Activated naive CD4-positive, alpha-beta T cell treated with anti-CD3 and anti-CD28 coated beads, Interleukin-2, amount 10 ng/mL, durations not matched to agents 7 days and 5 days (primary cell): ENCODE data around the gene AP2A1.

Experiments used
- CTCF ChIA-PET: fragments of 350-600 bp; sonication (Branson Sonifier 250); formaldehyde crosslinking; loops from one replicate; lab custom pipeline; 2021; ENCODE audit warnings: antibody characterized with exemption; lab: Charles Lee
- DNase-seq: peaks from one replicate; pipeline ENCODE4 v3.0.0-alpha.2; 2020
- H3K27ac Mint-ChIP-seq: one replicate; pipeline ENCODE4 v1.8.0; 2021; ENCODE audit warnings: mild to moderate bottlenecking, moderate library complexity, mixed read lengths
- H3K27me3 Mint-ChIP-seq: one replicate; pipeline ENCODE4 v1.8.0; 2021; ENCODE audit warnings: mild to moderate bottlenecking, mixed read lengths
- H3K36me3 Mint-ChIP-seq: one replicate; pipeline ENCODE4 v1.8.0; 2021; ENCODE audit warnings: mixed read lengths
- H3K4me1 Mint-ChIP-seq: one replicate; pipeline ENCODE4 v1.8.0; 2021; ENCODE audit warnings: mixed read lengths
- H3K4me3 Mint-ChIP-seq: one replicate; pipeline ENCODE4 v1.8.0; 2021; ENCODE audit warnings: mild to moderate bottlenecking, moderate library complexity, mixed read lengths
- H3K9me3 Mint-ChIP-seq: one replicate; pipeline ENCODE4 v1.8.0; 2021; ENCODE audit warnings: mixed read lengths

AP2A1 gene

DNA sequence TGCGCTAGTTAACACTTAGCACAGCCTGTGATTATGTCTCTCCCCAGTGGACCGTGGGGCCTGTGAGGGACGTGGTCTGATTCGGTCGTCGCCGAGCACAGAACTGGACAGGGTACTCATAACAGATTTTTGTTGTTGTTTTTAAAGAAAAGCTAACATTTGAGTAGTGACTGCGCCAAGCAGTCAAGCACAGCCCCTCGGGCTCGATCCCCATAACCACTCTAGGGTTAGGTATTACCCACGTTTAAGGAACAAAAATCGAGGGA lies 83.4 kb downstream of the AP2A1 start:
- Mint-ChIP-seq H3K27me3 (peaks cover 22% of the 10 kb centered on the region), H3K4me1 (peaks cover 40% of the 10 kb centered on the region), H3K9me3 (peaks cover 3% of the 10 kb centered on the region), H3K36me3 (peaks cover 11% of the 10 kb centered on the region), H3K27ac (peak overlapping the region; percentile 98), H3K4me3 (peak overlapping the region; percentile 90)
- DNase-seq = no peak
- CTCF ChIA-PET = interaction anchor here (0.9 to 1.4 kb wide), 3 partner anchors 14 to 133 kb away, joined by 3 read pairs; no protein-coding TSS in a partner anchor

DNA sequence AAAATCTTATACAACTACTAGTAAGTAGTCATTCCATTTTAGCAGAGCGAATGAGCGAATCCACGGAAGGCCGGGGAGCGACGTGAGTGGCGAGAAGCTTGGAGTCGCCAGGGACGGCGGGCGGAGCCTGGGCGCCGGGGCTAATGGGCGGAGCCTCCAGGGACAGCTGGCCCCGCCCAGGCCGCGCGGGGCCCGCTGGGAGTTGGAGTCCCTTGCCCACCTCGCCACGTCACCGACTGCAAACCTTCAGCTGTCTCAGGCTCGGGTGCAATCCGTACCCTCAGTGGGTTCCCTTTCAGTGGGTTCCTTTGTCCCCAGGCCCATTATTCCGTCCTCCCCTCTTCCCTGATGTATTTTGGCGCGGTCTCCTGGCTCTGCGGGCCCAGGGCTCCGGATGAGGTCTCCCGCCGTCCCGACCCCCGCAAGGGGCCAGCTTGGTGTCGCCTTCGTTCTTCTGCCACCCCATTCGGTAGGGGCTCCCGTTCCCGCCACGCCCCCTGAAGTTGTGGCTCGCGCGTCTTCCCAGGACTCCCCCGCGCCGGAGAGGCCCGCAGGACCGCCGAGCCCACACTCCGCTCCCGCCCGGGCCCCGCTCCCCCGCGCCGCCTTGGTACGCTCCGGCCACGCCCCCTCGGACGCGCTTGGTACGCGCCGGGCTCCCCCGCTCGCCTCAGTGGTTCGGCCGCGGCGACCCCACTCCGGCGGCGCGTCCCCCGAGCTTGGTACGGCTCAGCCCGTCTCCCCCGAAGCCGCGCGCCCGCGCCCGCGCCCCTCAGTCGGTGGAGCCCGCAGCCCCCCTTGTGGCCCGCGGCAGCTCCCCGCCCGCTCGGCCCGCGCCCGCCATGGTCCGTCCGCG lies 83.9 kb downstream of the AP2A1 start, which contains the start of gene PTOV1:
PTOV1 (plus strand) TSS at position 673 of the 856 bp plus-strand sequence.
- CTCF ChIA-PET = interaction anchor here (0.9 to 1.4 kb wide), 3 partner anchors 13 to 134 kb away, joined by 3 read pairs; no protein-coding TSS in a partner anchor
- Mint-ChIP-seq H3K4me3 (peak within 1 kb of the TSS; percentile 90), H3K27me3 (peaks cover 21% of the 10 kb centered on the region), H3K27ac (peak within 1 kb of the TSS; percentile 98), H3K9me3 (peaks cover 3% of the 10 kb centered on the region), H3K4me1 (peaks cover 40% of the 10 kb centered on the region), H3K36me3 (peaks cover 16% of the 10 kb centered on the region)
- DNase-seq = peak; percentile 91

DNA sequence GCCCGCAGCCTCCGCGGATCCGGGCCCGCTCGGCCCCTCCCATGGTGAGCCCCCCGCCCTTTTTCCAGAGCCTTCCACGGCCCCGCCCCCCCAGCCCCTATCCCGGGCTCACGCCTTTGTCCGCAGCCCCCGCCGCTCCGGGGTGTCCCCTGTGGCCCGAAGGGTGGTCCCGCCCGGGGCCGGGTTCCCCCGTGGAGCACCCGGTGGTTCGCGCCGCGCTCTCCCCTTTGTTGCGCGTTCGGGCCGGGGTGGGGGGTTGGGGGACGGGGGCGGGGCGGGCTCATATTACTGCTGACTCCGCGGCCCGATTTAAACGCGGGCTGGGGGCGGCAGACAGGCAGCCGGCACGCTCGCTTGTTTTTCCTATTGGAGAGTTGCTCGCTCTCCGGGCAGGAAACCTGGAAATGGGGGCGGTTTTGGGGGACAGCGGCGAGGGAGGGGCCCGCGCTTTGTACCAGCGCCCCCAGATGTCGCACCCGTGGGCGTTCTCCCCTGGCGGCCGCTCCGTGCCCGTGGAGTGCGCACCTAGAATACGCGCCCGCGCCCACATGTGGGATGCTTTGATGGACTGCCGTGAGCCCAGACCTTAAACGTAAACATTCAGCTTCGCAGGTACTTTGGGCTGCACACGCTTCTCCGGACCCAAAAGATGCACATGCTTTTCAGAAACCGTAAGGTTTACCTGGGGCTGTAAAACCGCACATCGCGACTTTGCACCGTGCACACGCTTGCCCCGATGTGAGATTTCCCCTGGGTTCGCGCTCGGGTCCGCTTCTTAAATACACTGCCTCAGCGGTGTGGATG lies 84.9 kb downstream of the AP2A1 start:
- peak overlapping the region; percentile 84 for H3K27ac Mint-ChIP-seq
- DNase-seq = peak; percentile 58
- peaks cover 17% of the 10 kb centered on the region for H3K36me3 Mint-ChIP-seq
- peaks cover 18% of the 10 kb centered on the region for H3K27me3 Mint-ChIP-seq
- CTCF ChIA-PET = interaction anchor here (1.0 kb wide), 1 partner anchor 9 kb away, joined by 3 read pairs; no protein-coding TSS in a partner anchor
- H3K9me3 Mint-ChIP-seq = peaks cover 3% of the 10 kb centered on the region
- peak overlapping the region; percentile 81 for H3K4me3 Mint-ChIP-seq
- peaks cover 40% of the 10 kb centered on the region for H3K4me1 Mint-ChIP-seq

DNA sequence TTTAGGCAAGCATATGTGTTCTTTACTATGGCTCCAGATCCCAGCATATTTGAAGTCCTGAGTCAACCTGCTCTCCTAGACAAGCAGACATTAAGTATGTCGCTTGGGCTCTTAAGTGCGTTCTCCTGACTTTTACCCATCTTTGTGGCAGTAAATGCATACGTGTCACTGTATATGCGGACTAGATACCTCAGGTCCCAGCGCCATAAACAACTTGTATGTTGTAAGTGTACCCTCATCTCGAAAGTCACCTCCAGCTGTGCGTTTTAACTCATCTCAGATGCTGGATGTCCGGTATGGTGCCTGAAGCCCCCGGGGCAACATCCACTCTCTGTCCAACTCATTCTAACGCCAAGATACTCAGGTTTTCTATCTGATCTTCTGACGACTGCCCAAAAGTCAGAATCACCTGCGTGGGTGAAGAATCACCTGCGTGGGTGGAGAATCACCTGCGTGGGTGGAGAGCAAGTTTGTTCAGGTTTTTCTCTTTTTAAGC lies 85.9 kb downstream of the AP2A1 start:
- DNase-seq = no peak
- Mint-ChIP-seq H3K36me3 (peaks cover 23% of the 10 kb centered on the region), H3K27me3 (peaks cover 18% of the 10 kb centered on the region), H3K4me1 (peaks cover 38% of the 10 kb centered on the region), H3K9me3 (peaks cover 3% of the 10 kb centered on the region), H3K27ac (peak overlapping the region; percentile 84), H3K4me3 (peak overlapping the region; percentile 81)
- CTCF ChIA-PET = no interaction called here

DNA sequence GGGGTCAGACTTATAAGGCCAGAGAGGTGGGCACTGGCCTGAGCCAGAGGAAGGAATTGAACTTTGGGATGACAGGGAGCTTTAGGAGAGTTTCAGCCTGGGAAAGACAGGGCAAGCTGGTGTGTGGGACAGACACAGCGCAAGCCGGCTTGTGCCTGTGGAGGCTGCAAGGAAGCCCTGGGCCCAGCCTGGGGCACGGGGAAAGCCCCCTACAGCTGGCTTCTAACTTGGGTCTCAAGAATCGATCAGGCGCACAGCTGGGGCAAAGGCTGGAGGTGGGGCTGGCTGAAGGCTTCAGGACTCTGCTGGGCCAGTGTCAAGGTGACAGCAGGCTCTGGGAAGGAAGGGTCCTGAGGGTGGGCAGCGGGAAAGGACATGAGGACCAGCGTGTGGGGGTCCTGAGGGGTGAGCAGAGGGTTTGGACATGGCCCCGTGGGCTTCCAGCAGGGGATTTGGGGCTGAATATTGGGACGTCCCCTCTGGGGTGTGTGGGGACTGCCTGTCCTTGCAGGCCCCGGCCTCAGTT lies 87.1 kb downstream of the AP2A1 start:
- Mint-ChIP-seq H3K36me3 (peaks cover 22% of the 10 kb centered on the region), H3K27me3 (peaks cover 18% of the 10 kb centered on the region), H3K4me1 (peaks cover 25% of the 10 kb centered on the region), H3K4me3 (peak overlapping the region; percentile 41), H3K27ac (no peak overlapping the region), H3K9me3 (peaks cover 3% of the 10 kb centered on the region)
- CTCF ChIA-PET = interaction anchor here (1.0 kb wide), 1 partner anchor 12 kb away, joined by 3 read pairs; no protein-coding TSS in a partner anchor
- DNase-seq = no peak

DNA sequence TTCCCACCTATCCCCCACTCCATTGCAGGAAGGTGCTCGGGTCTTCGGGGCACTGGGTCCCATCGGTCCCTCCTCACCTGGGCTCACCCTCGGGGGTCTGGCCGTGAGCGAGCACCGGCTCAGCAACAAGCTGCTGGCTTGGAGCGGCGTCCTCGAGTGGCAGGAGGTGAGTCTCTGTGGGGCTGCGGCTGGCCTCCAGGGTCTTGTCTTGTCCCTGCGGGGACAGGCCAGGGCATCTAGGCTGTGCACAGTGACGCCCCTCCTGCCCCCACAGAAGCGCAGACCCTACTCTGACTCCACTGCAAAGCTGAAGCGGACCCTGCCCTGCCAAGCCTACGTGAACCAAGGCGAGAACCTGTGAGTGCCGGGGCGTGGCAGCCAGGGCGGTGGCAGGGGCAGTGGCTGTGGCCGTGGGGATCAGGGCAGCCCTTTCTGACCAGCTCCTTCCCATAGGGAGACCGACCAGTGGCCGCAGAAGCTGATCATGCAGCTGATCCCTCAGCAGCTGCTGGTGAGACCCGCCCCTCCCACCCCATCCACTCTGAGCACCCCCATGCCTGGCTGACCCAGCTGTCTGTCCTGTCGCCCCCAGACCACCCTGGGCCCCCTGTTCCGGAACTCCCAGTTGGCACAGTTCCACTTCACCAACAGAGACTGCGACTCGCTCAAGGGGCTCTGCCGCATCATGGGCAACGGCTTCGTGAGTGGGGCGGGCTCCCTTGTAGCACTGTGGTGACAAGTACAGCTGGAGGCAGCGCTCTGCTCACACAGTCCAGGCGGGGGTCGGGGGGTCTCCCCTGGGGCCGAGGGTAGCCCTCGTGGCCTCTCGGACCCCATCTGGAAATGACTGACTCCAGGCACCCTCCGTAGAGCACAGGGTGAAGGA lies 87.8 kb downstream of the AP2A1 start:
- Mint-ChIP-seq H3K27me3 (peaks cover 18% of the 10 kb centered on the region), H3K4me3 (no peak overlapping the region), H3K36me3 (peaks cover 19% of the 10 kb centered on the region), H3K27ac (no peak overlapping the region), H3K4me1 (peaks cover 20% of the 10 kb centered on the region), H3K9me3 (no peaks in the 10 kb centered on the region)
- DNase-seq = no peak
- CTCF ChIA-PET = interaction anchor here (1.0 kb wide), 1 partner anchor 12 kb away, joined by 3 read pairs; no protein-coding TSS in a partner anchor

DNA sequence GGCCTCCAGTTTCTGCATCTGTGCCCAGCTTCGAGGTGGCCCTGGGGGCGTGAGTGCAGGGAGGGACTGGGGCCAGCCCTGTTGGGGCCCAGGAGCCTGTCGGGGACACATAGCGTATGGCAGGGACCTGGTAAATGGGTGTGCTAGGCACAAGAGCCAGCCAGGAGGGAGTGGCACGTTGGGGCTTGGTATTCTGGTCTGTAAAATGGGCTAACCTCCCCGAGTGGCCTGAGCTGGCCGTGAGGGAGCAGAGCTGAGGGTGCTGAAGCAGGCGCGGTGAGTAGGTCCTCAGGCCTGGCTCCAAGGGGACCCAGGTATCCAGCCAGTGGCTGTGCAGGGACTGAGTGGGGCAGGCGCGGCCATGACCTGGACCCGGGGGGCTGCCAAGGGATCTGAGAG lies 88.5 kb downstream of the AP2A1 start:
- no peaks in the 10 kb centered on the region for H3K9me3 Mint-ChIP-seq
- H3K36me3 Mint-ChIP-seq = peaks cover 22% of the 10 kb centered on the region
- H3K4me1 Mint-ChIP-seq = peaks cover 14% of the 10 kb centered on the region
- H3K27ac Mint-ChIP-seq = no peak overlapping the region
- DNase-seq = no peak
- no peak overlapping the region for H3K4me3 Mint-ChIP-seq
- H3K27me3 Mint-ChIP-seq = peaks cover 18% of the 10 kb centered on the region
- CTCF ChIA-PET = no interaction called here

DNA sequence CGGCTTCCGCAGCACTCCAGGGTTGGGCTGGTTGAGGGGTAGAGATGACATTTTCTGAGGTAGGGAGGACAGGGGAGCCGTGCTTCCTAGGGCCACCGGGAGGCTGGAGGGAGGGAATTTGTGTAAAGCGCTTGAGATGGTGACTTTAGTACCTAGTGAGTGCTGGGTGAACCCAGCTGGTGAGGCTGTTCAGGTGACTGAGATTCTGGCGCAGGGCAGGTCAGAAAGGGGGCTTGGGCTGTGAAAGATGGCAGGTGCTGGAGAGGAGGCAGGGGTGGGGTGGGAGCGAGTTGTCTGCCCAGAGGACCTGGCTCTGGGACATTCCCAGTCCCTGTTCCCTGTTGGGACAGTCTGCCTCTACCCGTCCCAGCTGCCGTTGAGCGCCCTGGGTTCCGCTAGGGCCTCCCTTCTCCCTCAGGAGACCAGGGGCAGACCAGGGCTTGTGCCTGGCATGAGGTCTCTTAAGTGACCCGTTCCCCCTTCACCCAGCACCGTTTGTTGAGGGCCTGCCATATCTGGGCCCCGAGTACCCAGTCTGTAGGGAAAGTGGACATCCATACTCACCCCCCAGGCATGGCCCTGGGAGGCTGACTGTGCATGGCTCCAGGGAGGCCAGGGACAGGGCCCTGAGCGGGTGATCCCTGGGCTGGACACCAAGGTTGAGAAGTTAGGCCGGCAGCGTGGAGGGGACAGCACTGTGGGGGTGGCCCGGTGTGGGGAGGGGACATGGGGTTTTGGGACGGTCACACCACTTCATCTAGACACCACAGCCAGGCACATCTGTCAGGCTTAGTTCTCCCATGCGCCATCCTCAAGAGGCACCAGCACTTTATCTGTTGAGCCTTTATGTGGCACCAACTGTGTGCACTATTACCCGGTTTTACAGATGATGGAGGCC lies 89.1 kb downstream of the AP2A1 start:
- peaks cover 18% of the 10 kb centered on the region for H3K27me3 Mint-ChIP-seq
- CTCF ChIA-PET = no interaction called here

DNA sequence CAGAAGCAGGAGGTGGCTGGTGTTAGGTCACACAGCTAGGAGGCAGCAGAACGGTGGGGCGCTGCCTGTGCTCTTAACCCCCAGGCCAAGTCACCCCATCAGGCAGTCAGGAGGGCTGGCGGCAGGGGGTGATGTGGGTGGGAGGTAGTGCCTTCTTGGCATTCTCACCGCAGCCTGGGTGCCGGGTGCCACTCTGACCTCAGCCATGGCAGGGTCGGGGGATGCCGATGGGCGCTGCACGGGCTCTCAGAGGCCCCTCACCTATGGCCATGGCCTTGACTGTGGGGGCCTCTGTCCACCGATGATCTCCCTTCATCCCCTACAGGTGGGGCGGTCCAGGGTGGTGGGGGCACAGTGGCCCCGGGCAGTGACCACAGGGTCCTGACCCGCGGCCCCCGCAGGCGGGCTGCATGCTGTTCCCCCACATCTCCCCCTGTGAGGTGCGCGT lies 89.8 kb downstream of the AP2A1 start:
- DNase-seq = no peak
- no peak overlapping the region for H3K27ac Mint-ChIP-seq
- peaks cover 28% of the 10 kb centered on the region for H3K36me3 Mint-ChIP-seq
- CTCF ChIA-PET = no interaction called here
- no peaks in the 10 kb centered on the region for H3K9me3 Mint-ChIP-seq
- H3K4me1 Mint-ChIP-seq = peaks cover 14% of the 10 kb centered on the region
- H3K27me3 Mint-ChIP-seq = peaks cover 18% of the 10 kb centered on the region
- H3K4me3 Mint-ChIP-seq = no peak overlapping the region

More for the DNA sequence above, 89.1 kb downstream of the AP2A1 start:
- H3K4me1 Mint-ChIP-seq = peaks cover 14% of the 10 kb centered on the region
- H3K9me3 Mint-ChIP-seq = no peaks in the 10 kb centered on the region
- H3K36me3 Mint-ChIP-seq = peaks cover 26% of the 10 kb centered on the region
- DNase-seq = no peak
- no peak overlapping the region for H3K27ac Mint-ChIP-seq
- no peak overlapping the region for H3K4me3 Mint-ChIP-seq
